Erythroblast (primary cell): ENCODE data around the gene SBNO2.

Source experiments
- GATA1 ChIP-seq: IDR thresholded peaks from 2 replicates; pipeline ENCODE4 v1.6.1; 2011; ENCODE audit warnings: low read depth, mild to moderate bottlenecking, control low read depth, low read length, moderate library complexity
- POLR2A ChIP-seq: IDR thresholded peaks from 2 replicates; pipeline ENCODE4 v1.6.1; 2011; ENCODE audit warnings: mild to moderate bottlenecking, low read length

DNA sequence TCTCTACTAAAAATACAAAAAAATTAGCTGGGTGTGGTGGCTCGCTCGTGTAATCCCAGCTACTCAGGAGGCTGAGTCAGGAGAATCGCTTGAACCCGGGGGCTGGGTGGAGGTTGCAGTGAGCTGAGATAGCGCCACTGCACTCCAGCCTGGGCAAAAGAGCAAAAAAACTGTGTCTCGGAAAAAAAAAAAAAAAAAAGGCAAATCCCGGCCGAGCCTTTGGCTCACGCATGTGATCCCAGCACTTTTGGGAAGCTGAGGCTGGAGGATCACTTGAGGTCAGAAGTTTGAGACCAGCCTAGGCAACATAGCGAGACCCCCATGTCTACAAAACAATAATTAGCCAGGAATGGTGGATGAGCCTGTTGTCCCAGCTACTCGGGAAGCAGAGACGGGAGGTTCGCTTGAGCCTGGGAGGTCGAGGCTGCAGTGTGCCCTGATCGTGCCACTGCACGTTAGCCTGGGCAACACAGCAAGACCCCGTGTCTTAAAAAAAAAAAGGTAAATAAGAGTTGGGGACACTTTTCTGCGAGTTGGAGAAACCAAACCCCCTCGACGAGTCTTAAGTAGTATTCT is 70.8 kb downstream of the SBNO2 start:
- TF ChIP-seq POLR2A (no peak), GATA1 (no peak)
